Fibroblast of skin of abdomen (primary cell): ENCODE results near the gene ZMYND8.
"Not testable (repeated sequence)": the region's sequence is repeated elsewhere in the genome, so short reads cannot be mapped to it uniquely, and the experiment has no call there.

Experiments used
- DNase-seq: peaks from one replicate; pipeline ENCODE4 v3.0.0-alpha.2; 2013

ZMYND8 gene

GRCh38 chr20:47223896-47224295, 132.6 kb downstream of the ZMYND8 start:
- DNase-seq, result no peak

GRCh38 chr20:47222468-47223119, 133.9 kb downstream of the ZMYND8 start:
- no peak for DNase-seq

- DNase-seq, result no peak
Measured at GRCh38 chr20:47221036-47221625, 135.4 kb downstream of the ZMYND8 start.

DNA sequence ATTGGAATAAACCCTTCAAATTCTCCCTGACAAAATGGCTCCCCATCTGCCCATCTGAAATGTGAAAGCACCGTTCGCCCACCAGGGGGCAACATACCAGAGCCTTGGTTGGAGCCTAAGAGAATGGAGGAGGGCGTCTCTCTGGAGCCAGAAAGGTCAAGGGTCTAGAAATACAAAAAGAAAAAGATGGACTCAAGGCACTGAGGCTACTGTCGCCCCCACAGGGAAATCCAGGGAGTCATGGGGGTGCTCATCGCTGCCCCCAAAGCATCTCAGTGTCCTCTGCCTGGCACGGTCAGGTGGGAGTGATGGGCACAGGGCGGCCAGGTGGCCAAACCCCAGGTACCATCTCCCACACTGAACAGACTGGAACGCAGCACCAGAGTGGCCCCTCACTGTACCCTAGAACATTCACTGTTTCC, 136.3 kb downstream of the ZMYND8 start:
- DNase-seq, result peak; percentile 20

GRCh38 chr20:47217482-47218446, 138.7 kb downstream of the ZMYND8 start:
- no peak for DNase-seq

- DNase-seq, result no peak
Measured at GRCh38 chr20:47216819-47217410, 139.6 kb downstream of the ZMYND8 start.

DNA sequence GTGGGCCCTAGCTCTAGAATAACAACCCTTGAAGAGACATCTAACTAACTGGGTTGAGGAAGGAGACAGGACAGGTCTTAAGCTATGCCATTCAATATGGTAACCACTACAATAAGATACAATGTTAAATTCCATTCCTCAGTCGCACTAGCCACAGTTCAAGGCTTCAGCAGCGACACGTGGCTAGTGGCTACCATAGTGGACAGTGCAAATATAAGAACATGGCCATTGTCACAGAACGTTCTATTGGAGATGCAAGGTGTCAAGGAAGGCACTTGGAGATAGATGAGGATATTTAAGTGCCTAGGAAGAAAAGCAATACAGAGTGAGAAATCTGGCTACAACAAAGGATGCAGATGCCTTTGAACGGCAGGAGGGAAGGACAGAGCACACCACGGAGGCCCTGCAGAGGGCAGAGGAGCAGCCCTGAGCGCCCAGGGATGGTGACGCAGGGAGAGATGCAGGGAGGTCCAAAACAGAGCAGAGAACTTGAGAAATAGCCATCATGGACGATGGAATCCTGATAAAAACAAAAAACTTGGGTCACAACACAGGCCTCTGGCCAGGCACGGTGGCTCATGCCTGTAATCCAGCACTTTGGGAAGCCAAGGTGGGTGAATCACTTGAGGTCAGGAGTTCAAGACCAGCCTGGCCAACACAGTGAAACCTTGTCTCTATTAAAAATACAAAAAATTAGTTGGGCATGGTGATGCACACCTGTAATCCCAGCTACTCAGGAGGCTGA, 140.7 kb downstream of the ZMYND8 start:
- DNase-seq, result no peak

- no peak for DNase-seq
Measured at GRCh38 chr20:47213966-47214365, 142.5 kb downstream of the ZMYND8 start.

- no peak for DNase-seq
Measured at GRCh38 chr20:47212606-47213207, 143.8 kb downstream of the ZMYND8 start.

DNA sequence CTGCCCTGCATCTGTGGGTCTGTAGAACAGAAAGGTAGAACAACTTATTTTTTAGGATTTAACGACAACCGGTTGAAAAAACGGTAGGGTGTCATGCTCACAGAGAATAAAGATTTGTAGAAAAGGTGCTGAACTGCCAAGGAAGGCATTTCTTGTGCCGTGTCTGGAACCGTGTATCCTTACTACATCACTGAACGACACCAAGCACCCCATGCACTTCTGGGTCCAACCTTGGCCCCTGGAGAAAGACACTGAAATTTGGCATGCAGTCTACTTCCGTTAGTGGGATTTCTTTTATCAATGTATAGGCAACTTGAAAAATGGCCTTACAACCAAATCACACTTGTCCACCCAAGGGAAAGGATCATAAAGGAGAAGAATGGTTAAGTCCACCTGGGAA, 145.5 kb downstream of the ZMYND8 start:
- no peak for DNase-seq

- no peak for DNase-seq
Measured at GRCh38 chr20:47210470-47210869, 146.0 kb downstream of the ZMYND8 start.

GRCh38 chr20:47209982-47210381, 146.5 kb downstream of the ZMYND8 start:
- no peak for DNase-seq

GRCh38 chr20:47208534-47209174, 147.8 kb downstream of the ZMYND8 start:
- no peak for DNase-seq

- no peak for DNase-seq
Measured at GRCh38 chr20:47206962-47207641, 149.4 kb downstream of the ZMYND8 start.

DNA sequence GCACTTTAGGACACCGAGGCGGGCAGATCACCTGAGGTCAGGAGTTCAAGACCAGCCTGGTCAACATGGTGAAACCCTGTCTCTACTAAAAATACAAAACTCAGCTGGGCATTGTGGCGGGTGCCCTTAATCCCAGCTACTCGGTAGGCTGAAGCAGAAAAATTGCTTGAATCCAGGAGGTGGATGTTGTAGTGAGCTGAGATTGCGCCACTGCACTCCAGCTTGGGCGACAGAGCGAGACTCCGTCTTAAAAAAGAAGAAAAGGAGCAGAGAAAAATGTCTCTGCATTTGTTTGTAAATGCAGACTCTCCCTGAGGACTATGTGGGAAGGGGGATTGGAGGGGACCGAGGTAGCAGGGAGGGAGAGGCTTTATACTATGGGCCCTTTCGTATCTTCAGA, 149.9 kb downstream of the ZMYND8 start:
- DNase-seq, result not testable (repeated sequence)

GRCh38 chr20:47205577-47206123, 150.8 kb downstream of the ZMYND8 start:
- DNase-seq, result peak; percentile 76

- not testable (repeated sequence) for DNase-seq
Measured at GRCh38 chr20:47204850-47205122, 151.7 kb downstream of the ZMYND8 start.

- DNase-seq, result no peak
Measured at GRCh38 chr20:47204008-47204849, 152.3 kb downstream of the ZMYND8 start.
